ENCODE measurements around the gene SLC26A5.
A peak's percentile ranks its signal among the peaks of the same experiment; 100 is the strongest.

SLC26A5 gene

GRCh38 chr7:103346396-103346795 lies 99.6 kb downstream of the SLC26A5 start:
- Histone ChIP-seq H3K4me1 (ENCODE audit: control insufficient read depth, insufficient read depth, low read length, unreplicated experiment) (peaks cover 33% of the 10 kb centered on the region), H3K36me3 (ENCODE audit: insufficient read depth, low read length) (peaks cover 7% of the 10 kb centered on the region), H3K79me2 (ENCODE audit: control insufficient read depth, insufficient read depth, low read length, unreplicated experiment) (peaks cover 80% of the 10 kb centered on the region), H3K27me3 (ENCODE audit: insufficient read depth, low read length) (no peaks in the 10 kb centered on the region), H3K4me3 (ENCODE audit: low read depth, low read length) (peak overlapping the region; percentile 96), H3K27ac (ENCODE audit: low read depth, low read length) (no peak overlapping the region), H2AFZ (ENCODE audit: low read length, unreplicated experiment) (peak overlapping the region; percentile 91)

DNA sequence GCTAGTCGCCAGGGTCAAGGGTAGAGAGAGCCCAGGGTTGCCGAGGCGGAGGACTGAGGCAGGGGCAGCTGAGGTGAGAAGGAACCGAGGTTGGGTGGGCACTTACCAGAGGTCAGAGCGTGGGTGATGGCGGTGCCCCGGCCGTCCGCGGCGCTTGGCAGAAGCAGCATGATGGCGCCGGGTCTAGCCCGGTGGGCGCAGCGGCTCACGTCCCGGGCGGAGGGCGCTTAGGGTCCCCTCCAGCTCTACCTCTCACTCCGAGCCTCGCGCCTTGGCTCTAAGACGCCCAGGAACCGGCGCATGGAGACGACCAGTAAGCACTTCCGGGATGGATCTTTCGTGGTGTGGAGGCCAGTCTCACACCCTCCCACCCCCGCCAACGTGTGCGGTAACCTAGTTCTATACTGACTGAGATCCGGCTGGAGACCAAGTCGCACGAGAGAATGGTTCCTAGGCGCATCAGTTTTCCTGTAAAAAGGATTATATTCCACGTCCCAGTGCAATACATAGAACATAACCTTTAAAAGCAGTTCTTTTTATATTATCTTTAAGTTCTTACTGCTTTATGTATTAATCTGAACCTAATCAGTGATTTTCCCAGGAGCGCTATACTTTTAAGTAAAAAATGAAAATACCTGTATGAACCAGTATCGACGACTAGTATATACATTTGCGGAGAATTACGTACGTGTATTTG lies 101.4 kb downstream of the SLC26A5 start, which contains the start of gene DNAJC2:
Gene DNAJC2, minus strand, starts transcription at position 315 of the 697 bp plus-strand sequence. Its CDS starts 145 bp downstream, at position 170.
- Histone ChIP-seq H3K4me1 (ENCODE audit: control insufficient read depth, insufficient read depth, low read length, unreplicated experiment) (peaks cover 31% of the 10 kb centered on the region), H3K4me3 (ENCODE audit: low read depth, low read length) (peak within 1 kb of the TSS; percentile 92), H2AFZ (ENCODE audit: low read length, unreplicated experiment) (peak within 1 kb of the TSS; percentile 100), H3K27ac (ENCODE audit: low read depth, low read length) (peak within 1 kb of the TSS; percentile 71), H3K79me2 (ENCODE audit: control insufficient read depth, insufficient read depth, low read length, unreplicated experiment) (peaks cover 77% of the 10 kb centered on the region), H3K36me3 (ENCODE audit: insufficient read depth, low read length) (peaks cover 15% of the 10 kb centered on the region), H3K27me3 (ENCODE audit: insufficient read depth, low read length) (no peaks in the 10 kb centered on the region)

DNA sequence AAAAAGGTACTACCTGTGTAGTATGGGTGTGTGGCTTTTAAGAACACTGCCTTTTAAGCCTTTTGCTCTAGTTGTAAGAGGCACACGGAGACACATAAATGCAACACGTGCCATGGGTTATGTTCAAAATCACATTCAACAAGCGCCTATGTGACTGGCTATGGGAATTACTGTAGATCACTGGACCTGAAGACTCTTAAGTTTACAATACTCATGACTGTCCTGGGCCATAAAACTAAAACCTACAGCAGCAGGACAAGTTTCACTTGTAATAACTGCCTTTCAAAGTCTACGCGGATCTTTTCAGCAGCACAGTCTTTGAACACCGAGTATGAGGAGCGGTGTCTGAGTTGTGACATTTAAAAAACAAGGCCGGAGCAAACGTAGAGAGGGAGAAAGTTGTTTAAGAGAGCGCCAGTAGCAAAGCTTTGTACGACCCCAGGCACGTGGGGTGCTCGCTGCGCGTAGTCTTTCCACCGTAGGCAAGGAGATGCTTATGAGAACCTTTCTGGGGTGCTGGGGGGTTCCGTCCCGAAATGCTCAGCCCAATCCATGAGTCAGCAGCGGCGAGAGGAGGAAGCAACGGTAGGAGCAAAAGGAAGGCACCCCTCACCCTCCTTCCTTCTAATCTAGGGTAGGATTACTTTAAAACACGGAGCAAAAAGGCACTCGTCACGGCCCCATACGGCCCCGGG lies 102.1 kb downstream of the SLC26A5 start:
- peak overlapping the region; percentile 100 for H2AFZ ChIP-seq (ENCODE audit: low read length, unreplicated experiment)
- H3K79me2 ChIP-seq (ENCODE audit: control insufficient read depth, insufficient read depth, low read length, unreplicated experiment), result peaks cover 75% of the 10 kb centered on the region
- H3K4me3 ChIP-seq (ENCODE audit: low read depth, low read length), result peak overlapping the region; percentile 92
- H3K36me3 ChIP-seq (ENCODE audit: insufficient read depth, low read length), result peaks cover 15% of the 10 kb centered on the region
- peak overlapping the region; percentile 71 for H3K27ac ChIP-seq (ENCODE audit: low read depth, low read length)
- H3K4me1 ChIP-seq (ENCODE audit: control insufficient read depth, insufficient read depth, low read length, unreplicated experiment), result peaks cover 24% of the 10 kb centered on the region
- no peaks in the 10 kb centered on the region for H3K27me3 ChIP-seq (ENCODE audit: insufficient read depth, low read length)

DNA sequence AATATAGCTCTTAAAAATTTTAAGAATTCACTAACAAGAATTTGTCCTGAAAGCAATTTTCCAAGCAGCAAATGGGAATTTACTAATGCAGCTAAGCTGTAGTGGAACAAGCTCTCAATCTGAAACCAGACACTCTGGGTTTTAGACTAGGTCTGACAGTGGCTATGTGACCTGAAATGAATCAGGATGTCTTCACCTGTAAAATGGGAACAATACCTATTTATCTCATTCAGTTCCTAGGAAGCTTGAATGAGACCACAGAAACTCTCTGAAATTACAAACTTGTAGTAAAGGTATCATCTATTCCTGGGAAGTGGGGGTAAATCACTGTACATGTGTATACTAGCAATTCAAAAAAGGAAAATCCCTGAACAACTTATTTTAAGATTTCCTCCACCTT lies 102.7 kb downstream of the SLC26A5 start:
- H2AFZ ChIP-seq (ENCODE audit: low read length, unreplicated experiment), result no peak overlapping the region
- peaks cover 15% of the 10 kb centered on the region for H3K36me3 ChIP-seq (ENCODE audit: insufficient read depth, low read length)
- peaks cover 71% of the 10 kb centered on the region for H3K79me2 ChIP-seq (ENCODE audit: control insufficient read depth, insufficient read depth, low read length, unreplicated experiment)
- H3K27ac ChIP-seq (ENCODE audit: low read depth, low read length), result no peak overlapping the region
- H3K4me1 ChIP-seq (ENCODE audit: control insufficient read depth, insufficient read depth, low read length, unreplicated experiment), result peaks cover 24% of the 10 kb centered on the region
- H3K27me3 ChIP-seq (ENCODE audit: insufficient read depth, low read length), result no peaks in the 10 kb centered on the region
- H3K4me3 ChIP-seq (ENCODE audit: low read depth, low read length), result peak overlapping the region; percentile 92

GRCh38 chr7:103341466-103341865 lies 104.5 kb downstream of the SLC26A5 start:
- Histone ChIP-seq H3K27me3 (ENCODE audit: insufficient read depth, low read length) (no peaks in the 10 kb centered on the region), H3K79me2 (ENCODE audit: control insufficient read depth, insufficient read depth, low read length, unreplicated experiment) (peaks cover 69% of the 10 kb centered on the region), H3K27ac (ENCODE audit: low read depth, low read length) (no peak overlapping the region), H3K4me3 (ENCODE audit: low read depth, low read length) (peak overlapping the region; percentile 27; the same call in 1 of the 2 replicates), H3K36me3 (ENCODE audit: insufficient read depth, low read length) (peaks cover 22% of the 10 kb centered on the region), H3K4me1 (ENCODE audit: control insufficient read depth, insufficient read depth, low read length, unreplicated experiment) (peaks cover 16% of the 10 kb centered on the region), H2AFZ (ENCODE audit: low read length, unreplicated experiment) (no peak overlapping the region)

DNA sequence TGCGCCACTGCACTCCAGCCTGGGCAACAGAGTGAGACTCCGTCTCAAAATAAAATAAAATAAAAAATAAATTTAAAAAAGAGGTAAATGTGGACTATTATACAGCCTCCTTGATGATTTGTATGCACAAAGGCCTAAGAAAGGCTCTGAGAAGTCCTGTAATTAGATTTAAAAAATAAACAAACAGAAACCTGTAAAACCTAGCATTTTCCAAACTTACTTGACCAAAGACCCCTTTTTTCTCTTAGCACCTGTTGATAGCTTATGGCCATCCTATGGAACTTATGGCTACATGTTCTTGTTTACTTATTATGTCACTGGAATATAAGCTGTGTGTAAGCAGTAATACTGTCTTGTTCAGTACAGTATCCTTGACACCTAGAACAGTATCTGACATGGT lies 107.1 kb downstream of the SLC26A5 start:
- H3K36me3 ChIP-seq (ENCODE audit: insufficient read depth, low read length), result peaks cover 26% of the 10 kb centered on the region
- H3K4me1 ChIP-seq (ENCODE audit: control insufficient read depth, insufficient read depth, low read length, unreplicated experiment), result peaks cover 15% of the 10 kb centered on the region
- no peaks in the 10 kb centered on the region for H3K27me3 ChIP-seq (ENCODE audit: insufficient read depth, low read length)
- H2AFZ ChIP-seq (ENCODE audit: low read length, unreplicated experiment), result no peak overlapping the region
- H3K4me3 ChIP-seq (ENCODE audit: low read depth, low read length), result no peak overlapping the region
- H3K79me2 ChIP-seq (ENCODE audit: control insufficient read depth, insufficient read depth, low read length, unreplicated experiment), result peaks cover 62% of the 10 kb centered on the region
- H3K27ac ChIP-seq (ENCODE audit: low read depth, low read length), result no peak overlapping the region

- Histone ChIP-seq H3K36me3 (ENCODE audit: insufficient read depth, low read length) (peaks cover 27% of the 10 kb centered on the region), H3K4me3 (ENCODE audit: low read depth, low read length) (no peak overlapping the region), H3K27ac (ENCODE audit: low read depth, low read length) (no peak overlapping the region), H3K79me2 (ENCODE audit: control insufficient read depth, insufficient read depth, low read length, unreplicated experiment) (peaks cover 55% of the 10 kb centered on the region), H2AFZ (ENCODE audit: low read length, unreplicated experiment) (no peak overlapping the region), H3K27me3 (ENCODE audit: insufficient read depth, low read length) (no peaks in the 10 kb centered on the region), H3K4me1 (ENCODE audit: control insufficient read depth, insufficient read depth, low read length, unreplicated experiment) (peaks cover 7% of the 10 kb centered on the region)
These were observed 109.2 kb downstream of the SLC26A5 start for GRCh38 chr7:103336761-103337160.

DNA sequence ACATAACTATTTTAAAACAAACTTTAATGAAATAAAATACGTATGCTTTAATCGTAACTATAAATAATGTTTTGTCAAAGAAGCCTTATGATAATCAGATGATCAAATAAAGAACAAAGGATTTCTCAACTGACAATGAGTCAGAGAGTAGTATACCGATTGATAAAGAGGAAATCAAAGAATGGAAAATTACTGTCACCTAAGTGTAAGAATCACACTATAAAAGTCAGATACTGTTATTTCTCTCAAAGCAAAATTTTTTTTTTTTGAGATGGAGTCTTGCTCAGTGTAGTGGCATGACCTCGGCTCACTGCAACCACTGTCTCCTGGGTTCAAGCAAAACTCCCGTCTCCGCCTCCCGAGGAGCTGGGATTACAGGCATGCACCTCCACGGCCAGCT lies 120.3 kb downstream of the SLC26A5 start:
- H3K36me3 ChIP-seq (ENCODE audit: insufficient read depth, low read length), result peaks cover 28% of the 10 kb centered on the region
- H3K27ac ChIP-seq (ENCODE audit: low read depth, low read length), result no peak overlapping the region
- H3K79me2 ChIP-seq (ENCODE audit: control insufficient read depth, insufficient read depth, low read length, unreplicated experiment), result no peaks in the 10 kb centered on the region
- H3K4me1 ChIP-seq (ENCODE audit: control insufficient read depth, insufficient read depth, low read length, unreplicated experiment), result no peaks in the 10 kb centered on the region
- H3K4me3 ChIP-seq (ENCODE audit: low read depth, low read length), result no peak overlapping the region
- H3K27me3 ChIP-seq (ENCODE audit: insufficient read depth, low read length), result no peaks in the 10 kb centered on the region
- no peak overlapping the region for H2AFZ ChIP-seq (ENCODE audit: low read length, unreplicated experiment)
